Naive thymus-derived CD8-positive, alpha-beta T cell (primary cell): Measurements from ENCODE around the gene NR6A1. TPM values are rescaled to one million over a fixed set of nuclear protein-coding genes. Genes with fewer than 3 reads are reported as not detected.
"Not testable (repeated sequence)": the region's sequence is repeated elsewhere in the genome, so short reads cannot be mapped to it uniquely, and the experiment has no call there.

ENCODE experiments used
- ATAC-seq, 2 donors: fragments of 150-1000 bp; cut with Tn5 transposase in 1 of 2; sonication (Bioruptor Pico), chemical (Tn5 transposase) in 1 of 2; 1 replicate in 1 of 2; 2 replicates in 1 of 2; pipeline ENCODE4 v1.10.0; 2021; ENCODE audit warnings: mild to moderate bottlenecking in 2 of 2, moderate library complexity in 2 of 2
- POLR2A ChIA-PET: fragments of 350-600 bp; sonication (Branson Sonifier 250); formaldehyde crosslinking; loops from one replicate; lab custom pipeline; 2021; ENCODE audit warnings: antibody characterized with exemption; lab: Charles Lee
- DNase-seq, 10 donors: peaks; one replicate each; pipeline versions ENCODE4 v3.0.0 to v3.0.0-alpha.2; 2020 to 2022
- H3K27ac Mint-ChIP-seq, 10 donors: one replicate each; pipeline ENCODE4 v1.8.0; 2020 to 2022; ENCODE audit warnings: mild to moderate bottlenecking in 10 of 10, mixed read lengths in 10 of 10, moderate library complexity in 4 of 10, inconsistent platforms in 1 of 10
- H3K27me3 Mint-ChIP-seq, 5 donors: one replicate each; pipeline ENCODE4 v1.8.0; 2021 to 2022; ENCODE audit warnings: mixed read lengths in 5 of 5
- H3K36me3 Mint-ChIP-seq, 3 donors: one replicate each; pipeline ENCODE4 v1.8.0; 2020 to 2022; ENCODE audit warnings: mixed read lengths in 3 of 3, mild to moderate bottlenecking in 2 of 3, inconsistent platforms in 1 of 3
- H3K4me1 Mint-ChIP-seq, 4 donors: one replicate each; pipeline ENCODE4 v1.8.0; 2021 to 2022; ENCODE audit warnings: mixed read lengths in 4 of 4
- H3K4me3 Mint-ChIP-seq, 10 donors: one replicate each; pipeline ENCODE4 v1.8.0; 2020 to 2022; ENCODE audit warnings: mild to moderate bottlenecking in 10 of 10, mixed read lengths in 10 of 10, moderate library complexity in 6 of 10, inconsistent platforms in 1 of 10
- H3K9me3 Mint-ChIP-seq, 9 donors: one replicate each; pipeline ENCODE4 v1.8.0; 2020 to 2022; ENCODE audit warnings: mixed read lengths in 9 of 9, mild to moderate bottlenecking in 3 of 9, inconsistent platforms in 1 of 9, moderate library complexity in 1 of 9
- polyA plus RNA-seq, 3 donors: library from polyadenylated mRNA; unstranded; fragments of 300-500 nt; fragmentation: Illumina TruSeq; gene quantifications; one replicate each; pipeline ENCODE4 v1.2.3, GENCODE V29; 2021
- total RNA-seq, 8 experiments: library from RNA in 2 of 8; stranded (reverse) in 2 of 8; gene quantifications; one replicate each; pipeline ENCODE4 v1.2.3 and lab custom pipeline; 2021 to 2026

NR6A1 gene
- total and polyA plus RNA-seq, 5 experiments from 2014 or later, result 0.05 TPM; not detected in 4

DNA sequence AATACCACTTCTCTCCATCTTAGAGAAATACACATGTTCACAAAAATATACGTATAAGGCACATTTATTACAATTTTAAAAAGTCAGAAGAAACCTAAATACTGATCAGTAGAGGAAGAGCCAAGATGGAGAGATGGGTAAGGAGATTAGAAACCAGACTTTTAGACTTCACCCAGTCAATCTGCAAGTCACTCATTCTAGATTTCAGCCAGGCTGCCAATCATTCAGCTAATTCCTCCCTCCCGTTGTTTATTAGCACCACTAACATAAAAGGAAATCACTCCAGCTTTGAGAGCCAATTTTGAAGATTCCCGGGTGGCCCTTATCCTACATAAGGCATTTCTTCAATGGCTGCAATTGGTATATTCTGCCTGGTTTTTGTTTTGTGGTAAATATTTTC, 154.2 kb downstream of the NR6A1 start:
- ATAC-seq (no peak), DNase-seq (no peak)
- no peak overlapping the region for H3K4me3 Mint-ChIP-seq
- no peak overlapping the region for H3K27ac Mint-ChIP-seq
- H3K36me3 Mint-ChIP-seq, result no peaks in the 10 kb centered on the region
- POLR2A ChIA-PET, result no interaction called here
- H3K9me3 Mint-ChIP-seq, result no peaks in the 10 kb centered on the region
- H3K27me3 Mint-ChIP-seq, result peaks cover 3 to 47% (median 6%) of the 10 kb centered on the region in 5 donors
- H3K4me1 Mint-ChIP-seq, result peaks cover 0 to 4% (median 0%) of the 10 kb centered on the region in 4 donors

DNA sequence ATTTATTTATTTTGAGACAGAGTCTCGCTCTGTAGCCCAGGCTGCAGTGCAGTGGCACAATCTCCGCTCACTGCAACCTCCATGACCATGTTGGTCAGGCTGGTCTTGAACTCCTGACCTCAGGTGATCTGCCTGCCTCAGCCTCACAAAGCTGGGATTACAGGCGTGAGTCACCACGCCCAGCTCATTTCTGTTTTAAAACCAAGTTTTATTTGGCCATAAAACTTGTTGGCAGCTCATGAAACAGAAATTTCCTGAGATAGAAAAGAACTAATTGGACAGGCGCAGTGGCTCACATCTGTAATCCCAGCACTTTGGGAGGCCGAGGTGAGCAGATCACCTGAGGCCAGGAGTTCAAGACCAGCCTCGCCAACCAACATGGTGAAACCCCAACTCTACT, 155.3 kb downstream of the NR6A1 start:
- ATAC-seq, H3K4me1 Mint-ChIP-seq, DNase-seq, H3K4me3 Mint-ChIP-seq, H3K9me3 Mint-ChIP-seq, POLR2A ChIA-PET, H3K36me3 Mint-ChIP-seq, H3K27ac Mint-ChIP-seq: not testable (repeated sequence)
- H3K27me3 Mint-ChIP-seq, result peaks cover 3 to 56% (median 10%) of the 10 kb centered on the region in 5 donors

DNA sequence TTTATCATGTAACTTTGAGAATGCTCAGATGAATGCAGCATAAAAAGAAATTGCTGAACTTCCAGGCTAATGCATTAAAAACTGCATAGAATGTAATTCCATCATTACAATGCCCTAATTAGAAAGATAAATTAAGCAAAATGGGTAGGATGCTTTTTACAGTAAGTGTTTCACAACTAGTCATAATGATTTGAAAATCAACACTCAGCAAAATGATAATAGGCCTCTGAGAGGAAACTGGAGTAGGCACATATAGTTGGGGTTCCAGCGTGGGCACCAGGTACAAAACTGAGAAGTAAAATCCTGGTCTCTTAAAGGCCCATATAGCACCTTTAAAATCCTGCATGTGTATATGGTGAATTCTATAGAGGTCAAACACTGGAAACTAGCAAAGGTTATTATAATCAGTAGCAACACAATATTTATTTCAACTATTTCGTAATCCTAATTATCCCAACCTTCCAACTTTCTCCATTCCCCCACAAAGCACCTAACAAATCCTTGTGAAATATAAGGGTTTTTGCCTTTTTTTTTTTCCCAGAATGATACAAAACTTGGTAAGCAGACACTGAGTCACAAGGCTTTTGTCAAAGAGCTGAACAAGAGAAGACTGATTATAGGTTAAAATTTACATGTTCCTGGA, 155.9 kb downstream of the NR6A1 start:
- Mint-ChIP-seq H3K36me3 (no peaks in the 10 kb centered on the region), H3K27me3 (peaks cover 3 to 56% (median 10%) of the 10 kb centered on the region in 5 donors), H3K4me1 (peaks cover 0 to 4% (median 0%) of the 10 kb centered on the region in 4 donors), H3K4me3 (no peak overlapping the region), H3K9me3 (no peaks in the 10 kb centered on the region), H3K27ac (no peak overlapping the region)
- POLR2A ChIA-PET, result no interaction called here
- ATAC-seq (no peak), DNase-seq (no peak)

DNA sequence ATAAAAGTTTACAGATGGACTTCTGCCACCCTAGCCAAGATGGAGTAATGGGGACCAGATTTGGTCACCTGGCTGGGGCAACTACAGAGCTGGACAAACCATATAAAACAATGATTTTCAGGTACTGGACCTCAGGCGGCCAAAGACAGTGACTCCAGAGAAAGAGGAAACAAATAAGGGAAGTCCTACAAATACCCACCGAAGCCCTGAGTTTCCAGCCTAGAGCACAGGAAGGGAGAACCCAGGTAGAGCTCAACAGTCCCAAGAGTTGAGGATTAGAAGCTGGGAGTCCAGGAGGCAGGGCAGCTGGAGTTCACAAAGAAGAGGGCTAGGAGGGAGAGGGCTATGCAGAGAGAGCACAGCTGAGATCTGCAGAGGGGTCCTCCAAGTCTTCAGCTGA, 157.3 kb downstream of the NR6A1 start:
- H3K4me1 Mint-ChIP-seq, result peaks cover 0 to 4% (median 0%) of the 10 kb centered on the region in 4 donors
- ATAC-seq (no peak), DNase-seq (no peak)
- no peaks in the 10 kb centered on the region for H3K36me3 Mint-ChIP-seq
- no peak overlapping the region for H3K4me3 Mint-ChIP-seq
- H3K9me3 Mint-ChIP-seq, result no peaks in the 10 kb centered on the region
- peaks cover 3 to 56% (median 10%) of the 10 kb centered on the region in 5 donors for H3K27me3 Mint-ChIP-seq
- peak overlapping the region in 1 of 10 donors; percentile 65 for H3K27ac Mint-ChIP-seq
- POLR2A ChIA-PET, result no interaction called here

DNA sequence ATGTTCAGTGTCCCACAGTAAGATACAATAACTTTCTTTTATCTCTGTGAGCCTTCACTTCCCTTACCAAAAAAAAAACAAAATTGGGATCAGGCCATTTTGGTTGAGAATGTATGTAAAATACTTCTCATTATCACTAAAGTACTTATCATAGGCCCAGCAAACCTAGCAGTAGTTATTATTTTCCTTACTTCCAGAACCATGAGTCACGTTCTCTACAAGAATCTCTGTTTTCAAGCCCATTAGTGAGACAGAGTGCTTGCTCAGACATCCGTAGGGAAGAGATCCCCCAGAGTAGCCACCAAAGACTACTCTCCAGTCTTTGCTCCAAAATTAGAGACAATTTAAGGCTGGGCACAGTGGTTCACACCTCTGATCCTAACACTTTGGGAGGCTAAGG, 160.0 kb downstream of the NR6A1 start:
- DNase-seq (no peak), ATAC-seq (no peak)
- Mint-ChIP-seq H3K27ac (no peak overlapping the region), H3K36me3 (no peaks in the 10 kb centered on the region), H3K9me3 (no peaks in the 10 kb centered on the region), H3K27me3 (peaks cover 2 to 40% (median 6%) of the 10 kb centered on the region in 5 donors), H3K4me3 (no peak overlapping the region), H3K4me1 (no peaks in the 10 kb centered on the region)
- POLR2A ChIA-PET, result no interaction called here

DNA sequence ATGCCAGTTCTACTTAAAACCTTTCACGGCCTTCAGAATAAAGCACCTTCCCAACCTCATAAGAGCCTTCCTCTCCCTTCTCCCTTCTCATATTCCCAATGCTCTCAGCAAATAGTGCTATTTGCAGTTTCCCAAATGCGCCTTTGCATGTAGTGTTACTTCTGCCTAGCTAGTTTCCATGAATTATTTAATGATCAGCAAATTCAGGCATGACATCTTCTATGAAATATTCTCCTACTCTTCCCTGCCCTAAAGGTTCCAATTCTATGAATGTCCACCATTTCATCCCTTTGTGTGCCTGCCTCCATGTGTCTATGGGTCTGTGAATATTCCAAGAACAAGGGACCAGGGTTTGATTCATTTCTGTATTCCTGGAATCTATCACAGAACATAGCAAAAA, 165.1 kb downstream of the NR6A1 start:
- POLR2A ChIA-PET, result no interaction called here
- Mint-ChIP-seq H3K9me3 (no peaks in the 10 kb centered on the region), H3K4me3 (no peak overlapping the region), H3K27me3 (peaks cover 0 to 13% (median 1%) of the 10 kb centered on the region in 5 donors), H3K36me3 (no peaks in the 10 kb centered on the region), H3K27ac (no peak overlapping the region), H3K4me1 (no peaks in the 10 kb centered on the region)
- ATAC-seq, result no peak
- no peak for DNase-seq

DNA sequence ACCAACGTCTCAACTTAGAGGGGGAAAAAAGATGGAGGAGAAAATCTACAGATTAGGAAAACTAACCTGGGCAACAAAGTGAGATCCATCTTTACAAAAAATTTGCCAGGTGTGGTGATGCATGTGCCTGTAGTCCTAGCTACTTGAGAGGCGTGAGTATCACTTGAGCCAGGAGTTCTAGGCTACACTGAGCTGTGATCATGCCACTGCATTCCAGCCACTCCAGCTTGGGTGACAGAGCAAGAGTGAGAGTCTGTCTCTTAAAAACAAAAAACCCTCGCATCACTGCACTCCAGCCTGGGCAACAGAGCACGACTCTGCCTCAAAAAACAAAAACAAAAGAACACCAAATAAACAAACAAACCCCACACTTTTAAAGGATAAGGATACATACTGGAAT, 165.9 kb downstream of the NR6A1 start:
- H3K27ac Mint-ChIP-seq, result no peak overlapping the region
- ATAC-seq, result no peak
- H3K36me3 Mint-ChIP-seq, result no peaks in the 10 kb centered on the region
- no peak for DNase-seq
- POLR2A ChIA-PET, result no interaction called here
- no peaks in the 10 kb centered on the region for H3K4me1 Mint-ChIP-seq
- H3K4me3 Mint-ChIP-seq, result no peak overlapping the region
- H3K27me3 Mint-ChIP-seq, result peaks cover 0 to 13% (median 8%) of the 10 kb centered on the region in 5 donors
- H3K9me3 Mint-ChIP-seq, result no peaks in the 10 kb centered on the region

DNA sequence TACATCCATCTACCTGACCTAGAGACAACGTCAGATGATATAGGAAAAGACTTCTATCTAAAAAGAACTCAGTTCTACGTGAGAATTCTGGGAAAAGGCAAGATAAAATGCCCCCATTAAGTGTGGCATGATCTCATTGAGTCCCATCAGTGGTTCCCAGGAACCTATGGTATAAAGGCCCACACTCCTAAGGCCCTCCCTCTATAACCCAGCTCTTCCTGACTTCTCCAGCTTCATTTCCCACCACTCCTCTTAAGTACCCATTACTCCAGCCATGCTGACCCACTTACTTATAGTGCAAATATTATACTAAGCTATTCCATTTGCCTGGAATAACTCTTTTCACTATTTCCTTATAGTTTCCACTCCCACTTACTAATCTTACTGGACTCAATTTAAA, 168.5 kb downstream of the NR6A1 start:
- DNase-seq (no peak), ATAC-seq (no peak)
- H3K9me3 Mint-ChIP-seq, result no peaks in the 10 kb centered on the region
- no peak overlapping the region for H3K4me3 Mint-ChIP-seq
- POLR2A ChIA-PET, result no interaction called here
- H3K27ac Mint-ChIP-seq, result no peak overlapping the region
- no peaks in the 10 kb centered on the region for H3K36me3 Mint-ChIP-seq
- no peaks in the 10 kb centered on the region for H3K4me1 Mint-ChIP-seq
- peaks cover 2 to 19% (median 6%) of the 10 kb centered on the region in 5 donors for H3K27me3 Mint-ChIP-seq

DNA sequence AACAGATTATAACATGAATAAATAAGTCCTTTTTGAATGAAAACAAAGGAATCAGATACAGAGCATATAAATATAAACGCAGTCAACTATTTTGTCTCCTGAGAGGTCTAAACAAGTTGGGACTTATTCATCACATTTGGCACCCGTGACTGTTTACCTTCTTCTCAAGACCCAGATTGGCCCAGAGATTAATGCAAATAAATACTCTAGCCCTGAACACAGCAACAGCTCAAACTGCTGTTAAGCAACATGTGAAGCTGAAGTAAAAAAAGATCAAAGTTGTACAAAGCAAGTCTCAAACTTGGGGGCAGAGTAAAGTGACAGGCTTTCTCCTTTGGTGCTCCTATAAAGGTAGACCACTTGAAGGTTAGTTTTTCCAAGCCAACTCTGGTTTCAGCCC, 168.9 kb downstream of the NR6A1 start:
- Mint-ChIP-seq H3K9me3 (no peaks in the 10 kb centered on the region), H3K27ac (no peak overlapping the region), H3K27me3 (peaks cover 6 to 23% (median 6%) of the 10 kb centered on the region in 5 donors), H3K4me1 (no peaks in the 10 kb centered on the region), H3K4me3 (no peak overlapping the region), H3K36me3 (no peaks in the 10 kb centered on the region)
- POLR2A ChIA-PET, result no interaction called here
- no peak for DNase-seq
- no peak for ATAC-seq

DNA sequence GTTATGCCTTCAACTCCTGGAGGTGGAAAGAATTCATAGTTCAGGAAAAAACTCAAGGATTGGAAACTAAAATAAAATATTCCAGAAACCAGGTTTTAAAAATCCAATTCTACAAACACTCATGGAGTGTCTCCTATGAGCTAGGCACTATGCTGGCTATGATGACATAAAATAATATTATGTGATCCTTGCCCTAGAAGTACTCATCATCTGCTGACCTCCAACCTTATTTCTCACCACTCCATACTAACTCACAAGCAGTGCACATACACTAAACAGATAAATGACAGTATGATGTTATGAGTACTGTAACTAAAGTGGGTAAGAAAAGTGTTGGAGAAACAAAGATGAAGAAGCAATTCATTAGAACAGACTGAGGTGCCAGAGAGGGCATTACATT, 170.7 kb downstream of the NR6A1 start:
- H3K27ac Mint-ChIP-seq, result no peak overlapping the region
- H3K9me3 Mint-ChIP-seq, result no peaks in the 10 kb centered on the region
- DNase-seq (no peak), ATAC-seq (no peak)
- H3K4me1 Mint-ChIP-seq, result no peaks in the 10 kb centered on the region
- POLR2A ChIA-PET, result no interaction called here
- H3K36me3 Mint-ChIP-seq, result no peaks in the 10 kb centered on the region
- H3K27me3 Mint-ChIP-seq, result peaks cover 8 to 41% (median 11%) of the 10 kb centered on the region in 5 donors
- no peak overlapping the region for H3K4me3 Mint-ChIP-seq

DNA sequence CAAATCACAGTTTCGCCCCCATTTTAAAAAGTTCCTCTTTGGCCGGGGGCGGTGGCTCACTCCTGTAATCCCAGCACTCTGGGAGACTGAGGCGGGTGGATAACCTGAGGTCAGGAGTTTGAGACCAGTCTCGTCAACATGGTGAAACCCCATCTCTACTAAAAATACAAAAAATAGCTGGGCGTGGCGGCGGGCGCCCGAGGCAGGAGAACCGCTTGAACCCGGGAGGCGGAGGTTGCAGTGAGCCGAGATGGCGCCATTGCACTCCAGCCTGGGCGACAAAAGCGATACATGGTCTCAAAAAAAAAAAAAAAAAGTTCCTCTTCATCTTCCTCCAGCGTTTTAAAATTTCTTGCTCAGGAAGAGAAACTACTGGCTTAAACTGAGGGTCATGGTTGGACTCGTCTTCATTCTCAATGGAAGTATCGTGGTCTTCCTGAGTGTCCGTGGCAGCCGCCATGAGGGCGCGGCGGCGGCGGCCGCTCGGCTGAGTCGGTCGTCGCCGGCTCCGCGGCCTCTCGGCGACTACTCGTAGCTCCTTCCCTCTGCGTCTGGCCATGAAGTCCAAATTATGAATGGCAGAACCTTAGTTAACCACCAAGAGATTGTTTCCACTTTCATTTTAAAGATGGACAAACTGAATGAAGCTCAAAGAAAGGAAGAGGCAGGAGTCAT, 171.9 kb downstream of the NR6A1 start:
- H3K4me3 Mint-ChIP-seq, result no peak overlapping the region
- no peaks in the 10 kb centered on the region for H3K36me3 Mint-ChIP-seq
- ATAC-seq, result no peak
- peaks cover 8 to 44% (median 12%) of the 10 kb centered on the region in 5 donors for H3K27me3 Mint-ChIP-seq
- no peak overlapping the region for H3K27ac Mint-ChIP-seq
- H3K4me1 Mint-ChIP-seq, result no peaks in the 10 kb centered on the region
- DNase-seq, result no peak
- POLR2A ChIA-PET, result no interaction called here
- H3K9me3 Mint-ChIP-seq, result no peaks in the 10 kb centered on the region

DNA sequence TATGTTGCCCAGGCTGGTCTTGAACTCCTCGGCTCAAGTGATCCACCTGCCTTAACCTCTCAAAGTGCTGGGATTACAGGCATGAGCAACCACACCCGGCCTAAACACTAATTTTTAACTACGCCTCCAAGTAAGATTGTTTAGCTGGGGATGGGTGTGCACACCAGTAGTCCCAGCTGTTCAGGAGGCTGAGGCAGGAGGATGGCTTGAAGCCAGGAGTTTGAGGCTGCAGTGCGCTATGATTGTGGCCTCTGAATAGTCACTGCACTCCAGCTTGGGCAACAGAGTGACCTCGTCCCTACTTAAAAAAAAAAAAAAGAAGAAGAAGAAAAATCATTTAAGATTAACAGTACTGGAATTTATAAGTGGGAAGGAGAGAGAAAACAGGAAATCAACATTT, 173.1 kb downstream of the NR6A1 start:
- ATAC-seq (no peak), DNase-seq (no peak)
- Mint-ChIP-seq H3K4me1 (peaks cover 0 to 2% (median 0%) of the 10 kb centered on the region in 4 donors), H3K27ac (no peak overlapping the region), H3K4me3 (no peak overlapping the region), H3K27me3 (peaks cover 7 to 56% (median 12%) of the 10 kb centered on the region in 5 donors), H3K36me3 (no peaks in the 10 kb centered on the region), H3K9me3 (no peaks in the 10 kb centered on the region)
- POLR2A ChIA-PET, result no interaction called here

DNA sequence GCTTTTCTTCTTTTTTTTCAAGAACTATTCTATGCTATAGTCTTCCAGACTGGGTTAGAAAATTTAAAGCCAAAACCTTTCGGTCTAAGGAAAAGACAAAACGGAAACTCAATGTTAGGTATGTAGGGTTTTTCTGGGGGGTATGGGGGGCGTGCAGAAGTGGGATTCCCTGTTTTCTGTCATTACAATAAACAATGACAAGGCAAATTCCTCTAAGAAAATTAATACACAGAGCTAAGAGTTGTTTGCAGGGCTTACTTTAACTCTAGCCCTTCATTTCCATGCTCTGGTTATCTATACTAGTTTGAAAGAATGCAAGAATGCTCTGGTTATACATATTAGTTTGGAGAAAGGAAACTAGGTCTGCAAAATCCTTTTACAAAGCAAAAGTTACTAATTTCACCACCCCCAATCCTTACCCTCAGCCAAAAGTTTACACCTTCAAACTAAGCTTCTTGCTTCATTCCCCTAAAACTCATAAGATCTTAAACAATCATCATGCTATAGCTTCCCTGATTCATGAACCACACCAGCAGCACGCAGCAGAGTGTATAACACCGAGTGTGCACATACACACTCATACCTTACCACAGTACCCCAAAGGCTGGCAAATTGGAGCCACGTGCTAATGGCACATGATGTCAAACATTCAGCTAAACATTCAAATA, 174.8 kb downstream of the NR6A1 start:
- no peak overlapping the region for H3K4me3 Mint-ChIP-seq
- H3K27me3 Mint-ChIP-seq, result peaks cover 7 to 57% (median 14%) of the 10 kb centered on the region in 5 donors
- no peaks in the 10 kb centered on the region for H3K9me3 Mint-ChIP-seq
- H3K4me1 Mint-ChIP-seq, result peaks cover 0 to 2% (median 0%) of the 10 kb centered on the region in 4 donors
- H3K27ac Mint-ChIP-seq, result no peak overlapping the region
- POLR2A ChIA-PET, result no interaction called here
- no peak for ATAC-seq
- no peaks in the 10 kb centered on the region for H3K36me3 Mint-ChIP-seq
- no peak for DNase-seq
